Neural cell (in vitro differentiated cells): ENCODE measurements around the gene PHLPP1. TPM values are rescaled to one million over a fixed set of nuclear protein-coding genes. Genes with fewer than 3 reads are reported as not detected.
A peak's percentile ranks its signal among the peaks of the same experiment; 100 is the strongest.

ENCODE experiments used
- H2AFZ ChIP-seq: fragments of 200-600, 300-800 bp; sonication (generic), shearing (Covaris generic); 2 replicates; pipeline ENCODE4 v1.6.0; 2014; ENCODE audit warnings: low read depth, mild to moderate bottlenecking, antibody characterized with exemption, low read length, moderate library complexity
- H3F3A ChIP-seq: fragments of 200-600 bp; shearing (Covaris generic); 2 replicates; pipeline ENCODE4 v1.6.1; 2016; ENCODE audit warnings: mild to moderate bottlenecking, moderate library complexity, mixed read lengths, antibody characterized with exemption, low read length; ENCODE audit not compliant: insufficient read depth, poor library complexity, severe bottlenecking
- H3K27ac ChIP-seq: fragments of 200-600, 300-800 bp; sonication (generic), shearing (Covaris generic); 2 replicates; pipeline ENCODE4 v1.5.1; 2014; ENCODE audit warnings: mild to moderate bottlenecking, low read length, moderate library complexity
- H3K27me3 ChIP-seq: fragments of 300-800, 200-600 bp; sonication (generic), shearing (Covaris generic); 2 replicates; pipeline ENCODE4 v1.6.0; 2014; ENCODE audit warnings: mild to moderate bottlenecking, low read depth, low read length, moderate library complexity; ENCODE audit not compliant: insufficient read depth
- H3K36me3 ChIP-seq: fragments of 300-800, 200-600 bp; sonication (generic), shearing (Covaris generic); 2 replicates; pipeline ENCODE4 v1.5.1; 2014; ENCODE audit warnings: mild to moderate bottlenecking, antibody characterized with exemption, low read length, moderate library complexity; ENCODE audit not compliant: insufficient read depth
- H3K4me2 ChIP-seq: fragments of 300-800, 200-600 bp; sonication (generic), shearing (Covaris generic); 2 replicates; pipeline ENCODE4 v1.6.0; 2014; ENCODE audit warnings: mild to moderate bottlenecking, low read length
- H3K4me3 ChIP-seq: fragments of 300-800, 200-600 bp; sonication (generic), shearing (Covaris generic); 2 replicates; pipeline ENCODE4 v1.5.1; 2014; ENCODE audit warnings: mild to moderate bottlenecking, low read length, moderate library complexity
- H3K79me2 ChIP-seq: fragments of 200-600 bp; shearing (Covaris generic); replicated peaks from 2 replicates; pipeline ENCODE4 v1.6.0; 2014; ENCODE audit warnings: mild to moderate bottlenecking, low read length, moderate library complexity; ENCODE audit not compliant: insufficient read depth
- H3K9ac ChIP-seq: fragments of 300-800, 200-600 bp; sonication (generic), shearing (Covaris generic); 2 replicates; pipeline ENCODE4 v1.6.1; 2016; ENCODE audit warnings: mild to moderate bottlenecking, low read length, mixed read lengths
- H3K9me2 ChIP-seq: fragments of 200-600 bp; shearing (Covaris generic); 2 replicates; pipeline ENCODE4 v1.6.1; 2016; ENCODE audit warnings: mild to moderate bottlenecking, low read length, mixed read lengths; ENCODE audit not compliant: insufficient read depth
- H3K9me3 ChIP-seq: fragments of 200-600, 300-800 bp; sonication (generic), shearing (Covaris generic); 2 replicates; pipeline ENCODE4 v1.6.1; 2016; ENCODE audit warnings: mild to moderate bottlenecking, mixed run types, low read length, moderate library complexity, mixed read lengths
- H4K20me1 ChIP-seq: fragments of 200-600 bp; shearing (Covaris generic); 2 replicates; pipeline ENCODE4 v1.6.1; 2016; ENCODE audit warnings: mild to moderate bottlenecking, mixed run types; ENCODE audit not compliant: insufficient read depth
- CTCF ChIP-seq: fragments of 450-650 bp; IDR thresholded peaks from 2 replicates; pipeline ENCODE4 v1.5.1; 2014; ENCODE audit warnings: antibody characterized with exemption, mild to moderate bottlenecking, moderate library complexity; ENCODE audit not compliant: poor library complexity, severe bottlenecking
- EP300 ChIP-seq: fragments of 450-650 bp; conservative IDR thresholded peaks from 2 replicates; pipeline ENCODE4 v1.6.1; 2014; ENCODE audit warnings: antibody characterized with exemption, mild to moderate bottlenecking, moderate library complexity; ENCODE audit not compliant: poor library complexity, severe bottlenecking
- EZH2 ChIP-seq: fragments of 200-600, 300-800 bp; shearing (Covaris generic), sonication (generic); IDR thresholded peaks from 2 replicates; pipeline ENCODE4 v1.6.1; 2014; ENCODE audit warnings: antibody characterized with exemption, low read length, borderline replicate concordance, mild to moderate bottlenecking; ENCODE audit not compliant: insufficient read depth, poor library complexity, severe bottlenecking
- MXI1 ChIP-seq: fragments of 450-650 bp; conservative IDR thresholded peaks from 2 replicates; pipeline ENCODE4 v1.6.1; 2014; ENCODE audit warnings: antibody characterized with exemption, mild to moderate bottlenecking; ENCODE audit not compliant: poor library complexity, severe bottlenecking
- POLR2AphosphoS5 ChIP-seq: IDR thresholded peaks from 2 replicates; pipeline ENCODE4 v1.6.1; 2012
- RAD21 ChIP-seq: fragments of 450-650 bp; conservative IDR thresholded peaks from 2 replicates; pipeline ENCODE4 v1.6.1; 2014; ENCODE audit warnings: antibody characterized with exemption, mild to moderate bottlenecking, moderate library complexity
- REST ChIP-seq: IDR thresholded peaks from 2 replicates; pipeline ENCODE4 v1.6.1; 2012; ENCODE audit warnings: borderline replicate concordance
- SMC3 ChIP-seq: fragments of 450-650 bp; conservative IDR thresholded peaks from 2 replicates; pipeline ENCODE4 v1.6.1; 2014; ENCODE audit warnings: antibody characterized with exemption, mild to moderate bottlenecking, moderate library complexity; ENCODE audit not compliant: poor library complexity
- TAF1 ChIP-seq: IDR thresholded peaks from 2 replicates; pipeline ENCODE4 v1.6.1; 2012; ENCODE audit warnings: low read depth
- polyA plus RNA-seq: library from polyadenylated mRNA; depleted of rRNA; stranded (reverse); fragments of >200 nt; gene quantifications from 2 replicates; pipeline ENCODE4 v1.2.3, GENCODE V29; 2014

The PHLPP1 gene
- polyA plus RNA-seq, 1 donor from 2014 or later, result 4.5 TPM

GRCh38 chr18:62876828-62877227 lies 161.5 kb downstream of the PHLPP1 start:
- no peaks in the 10 kb centered on the region for H3K9me3 ChIP-seq
- no peaks in the 10 kb centered on the region for H3K9me2 ChIP-seq
- no peak for TF ChIP-seq SMC3
- no peak for TF ChIP-seq REST
- no peak for TF ChIP-seq TAF1
- no peak for TF ChIP-seq RAD21
- no peak for TF ChIP-seq POLR2AphosphoS5
- TF ChIP-seq EZH2, result no peak
- TF ChIP-seq MXI1, result no peak
- no peak for TF ChIP-seq EP300
- no peak for TF ChIP-seq CTCF
- H3F3A ChIP-seq, result no peaks in the 10 kb centered on the region
- H3K79me2 ChIP-seq, result peaks cover 6% of the 10 kb centered on the region
- no peak overlapping the region for H3K4me3 ChIP-seq
- H3K27ac ChIP-seq, result no peak overlapping the region
- no peaks in the 10 kb centered on the region for H4K20me1 ChIP-seq
- H3K4me2 ChIP-seq, result no peak overlapping the region
- H3K9ac ChIP-seq, result no peak overlapping the region
- H2AFZ ChIP-seq, result no peak overlapping the region
- H3K27me3 ChIP-seq, result no peaks in the 10 kb centered on the region
- no peaks in the 10 kb centered on the region for H3K36me3 ChIP-seq

GRCh38 chr18:62877411-62878221 lies 162.3 kb downstream of the PHLPP1 start:
- H3K4me2 ChIP-seq, result no peak overlapping the region
- H3K9ac ChIP-seq, result no peak overlapping the region
- no peaks in the 10 kb centered on the region for H3K36me3 ChIP-seq
- no peaks in the 10 kb centered on the region for H4K20me1 ChIP-seq
- no peaks in the 10 kb centered on the region for H3K9me3 ChIP-seq
- no peak overlapping the region for H3K27ac ChIP-seq
- H3K9me2 ChIP-seq, result no peaks in the 10 kb centered on the region
- H3K27me3 ChIP-seq, result no peaks in the 10 kb centered on the region
- H3F3A ChIP-seq, result no peaks in the 10 kb centered on the region
- no peak overlapping the region for H2AFZ ChIP-seq
- no peak overlapping the region for H3K4me3 ChIP-seq
- peaks cover 6% of the 10 kb centered on the region for H3K79me2 ChIP-seq
- no peak for TF ChIP-seq MXI1
- TF ChIP-seq REST, result peak; percentile 76
- no peak for TF ChIP-seq EP300
- TF ChIP-seq EZH2, result no peak
- TF ChIP-seq TAF1, result no peak
